Activated CD8-positive, alpha-beta memory T cell treated with anti-CD3 and anti-CD28 coated beads, Interleukin-2, amount 50 U/mL, for 24 hours (primary cell): ENCODE measurements around the gene COQ8A.
"Not testable (repeated sequence)": the region's sequence is repeated elsewhere in the genome, so short reads cannot be mapped to it uniquely, and the experiment has no call there.

Source experiments
- DNase-seq: peaks from one replicate; pipeline ENCODE4 v3.0.0-alpha.2; 2020; ENCODE audit errors: extremely low read depth

Gene COQ8A

DNA sequence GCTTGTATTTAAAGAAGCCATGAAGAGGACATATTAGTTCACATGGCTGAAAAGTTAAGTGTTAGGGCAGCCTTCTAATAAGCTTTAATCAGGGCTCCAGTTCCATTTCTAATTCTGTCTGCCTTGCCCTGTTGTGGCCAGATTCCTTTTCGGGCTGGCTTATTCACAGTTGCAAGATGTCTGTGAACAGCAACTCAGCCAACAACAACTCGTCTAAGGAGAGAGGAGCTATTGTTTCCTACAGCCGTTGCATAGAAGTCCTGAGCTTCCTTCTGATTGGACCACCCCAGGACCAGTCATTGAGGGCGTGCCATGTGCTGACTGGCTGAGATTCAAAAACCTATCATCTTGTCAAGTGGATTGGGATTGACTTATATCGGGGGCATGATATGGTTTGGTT lies 18.6 kb upstream of the COQ8A start:
- DNase-seq: no peak

DNA sequence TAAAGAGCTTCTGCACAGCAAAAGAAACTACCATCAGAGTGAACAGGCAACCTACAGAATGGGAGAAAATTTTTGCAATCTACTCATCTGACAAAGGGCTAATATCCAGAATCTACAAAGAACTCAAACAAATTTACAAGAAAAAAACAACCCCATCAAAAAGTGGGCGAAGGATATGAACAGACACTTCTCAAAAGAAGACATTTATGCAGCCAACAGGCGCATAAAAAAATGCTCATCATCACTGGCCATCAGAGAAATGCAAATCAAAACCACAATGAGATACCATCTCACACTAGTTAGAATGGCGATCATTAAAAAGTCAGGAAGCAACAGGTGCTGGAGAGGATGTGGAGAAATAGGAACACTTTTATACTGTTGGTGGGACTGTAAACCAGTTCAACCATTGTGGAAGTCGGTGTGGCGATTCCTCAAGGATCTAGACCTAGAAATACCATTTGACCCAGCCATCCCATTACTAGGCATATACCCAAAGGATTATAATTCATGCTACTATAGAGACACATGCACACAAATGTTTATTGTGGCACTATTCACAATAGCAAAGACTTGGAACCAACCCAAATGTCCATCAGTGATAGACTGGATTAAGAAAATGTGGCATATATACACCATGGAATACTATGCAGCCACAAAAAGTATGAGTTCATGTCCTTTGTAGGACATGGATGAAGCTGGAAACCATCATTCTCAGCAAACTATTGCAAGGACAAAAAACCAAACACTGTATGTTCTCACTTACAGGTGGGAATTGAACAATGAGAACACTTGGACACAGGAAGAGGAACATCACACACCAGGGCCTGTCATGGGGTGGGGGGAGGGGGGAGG lies 10.6 kb upstream of the COQ8A start:
- not testable (repeated sequence) for DNase-seq

DNA sequence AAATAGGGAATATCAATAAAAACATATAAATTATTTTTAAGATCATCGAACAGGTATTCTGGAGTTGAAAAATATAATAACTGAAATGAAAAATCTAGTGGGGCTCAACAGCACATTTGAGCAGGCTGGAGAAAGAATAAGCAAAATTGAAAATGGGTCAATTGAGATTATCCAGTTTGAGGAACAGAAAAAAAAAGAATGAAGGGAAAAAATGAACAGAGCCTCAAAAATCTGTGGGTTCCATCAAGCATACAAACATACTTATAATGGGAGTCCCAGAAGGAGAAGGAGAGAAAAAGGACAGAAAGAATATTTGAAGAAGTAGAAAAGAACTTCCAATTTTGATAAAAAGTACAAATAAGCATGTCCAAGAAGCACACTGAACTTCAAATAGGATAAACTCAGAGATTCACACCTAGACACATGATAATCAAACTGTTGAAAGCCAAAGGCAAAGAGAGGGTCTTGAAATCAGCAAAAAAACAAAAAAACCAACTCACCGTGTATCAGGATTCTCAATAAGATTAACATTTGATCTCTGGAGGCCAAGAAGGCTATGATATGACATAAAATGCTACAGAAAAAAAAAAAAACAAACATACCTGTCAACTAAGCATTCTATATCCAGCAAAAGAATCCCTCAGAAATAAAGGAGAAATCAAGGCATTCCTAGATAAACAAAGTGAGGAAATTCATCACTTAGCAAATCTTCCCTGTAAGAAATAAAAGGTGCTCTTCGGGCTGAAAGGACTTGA lies 5.4 kb upstream of the COQ8A start:
- no peak for DNase-seq

DNA sequence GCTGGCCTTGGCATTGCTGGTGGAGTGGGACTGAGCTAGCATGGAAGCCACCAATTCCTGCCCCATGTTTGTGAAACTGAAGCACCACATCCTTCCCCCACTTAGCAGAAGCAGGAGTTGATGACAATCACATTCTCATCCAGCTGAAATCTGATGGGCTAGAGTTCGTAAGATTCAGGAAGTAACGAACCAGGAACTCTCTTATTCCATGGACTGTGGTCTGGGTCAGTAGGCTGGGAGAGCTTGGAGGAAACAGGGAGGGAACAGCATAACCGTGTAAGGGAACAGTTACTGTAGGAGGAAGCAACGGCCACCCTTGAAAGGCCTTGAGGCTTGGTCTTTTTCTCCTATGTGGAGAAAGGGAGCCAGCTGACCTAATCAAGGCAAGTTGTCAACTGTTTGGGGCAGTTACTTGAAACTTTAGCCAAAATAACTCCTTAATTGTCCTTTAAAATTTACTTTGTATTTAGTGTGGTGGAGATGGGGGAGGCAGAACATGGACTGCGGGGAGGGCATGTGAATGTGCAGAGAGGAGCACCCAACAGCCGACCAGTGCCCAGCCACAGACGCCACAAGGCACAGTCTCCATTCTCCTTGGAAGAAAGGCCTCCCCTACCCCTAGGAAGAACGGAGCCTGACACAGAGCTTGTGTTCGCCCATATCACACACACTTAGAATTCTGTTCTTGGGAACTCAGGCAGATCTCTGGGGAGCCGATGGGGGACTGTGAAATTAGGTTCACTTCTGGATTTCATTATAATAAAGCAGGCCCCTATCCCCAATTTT lies 2.0 kb upstream of the COQ8A start:
- DNase-seq: no peak

DNA sequence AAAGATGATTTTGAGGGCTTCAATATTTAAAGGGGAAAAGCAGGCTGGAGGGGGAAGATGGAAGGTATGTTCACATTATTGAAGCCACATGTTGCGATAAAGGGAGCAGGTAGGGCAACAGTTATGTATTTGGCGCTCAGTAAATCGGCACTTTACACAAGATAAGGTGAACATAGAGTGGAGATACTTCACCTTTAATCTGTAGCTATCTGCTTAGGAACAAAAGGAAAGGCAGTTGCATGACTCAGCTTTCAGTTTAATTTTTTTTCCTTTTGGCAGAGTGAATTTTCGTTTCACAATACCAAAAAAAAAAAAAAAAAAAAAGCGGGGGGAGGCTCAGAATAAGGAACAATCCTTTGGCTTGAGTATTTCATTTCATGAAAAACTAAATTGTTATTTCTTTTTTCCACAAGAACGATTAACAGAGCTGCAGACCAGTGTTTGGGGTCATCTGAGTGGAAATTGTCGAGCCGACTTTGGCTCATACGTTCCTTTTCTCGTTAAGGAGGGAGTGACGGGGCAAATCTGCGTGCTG lies 1.1 kb upstream of the COQ8A start:
- no peak for DNase-seq

DNA sequence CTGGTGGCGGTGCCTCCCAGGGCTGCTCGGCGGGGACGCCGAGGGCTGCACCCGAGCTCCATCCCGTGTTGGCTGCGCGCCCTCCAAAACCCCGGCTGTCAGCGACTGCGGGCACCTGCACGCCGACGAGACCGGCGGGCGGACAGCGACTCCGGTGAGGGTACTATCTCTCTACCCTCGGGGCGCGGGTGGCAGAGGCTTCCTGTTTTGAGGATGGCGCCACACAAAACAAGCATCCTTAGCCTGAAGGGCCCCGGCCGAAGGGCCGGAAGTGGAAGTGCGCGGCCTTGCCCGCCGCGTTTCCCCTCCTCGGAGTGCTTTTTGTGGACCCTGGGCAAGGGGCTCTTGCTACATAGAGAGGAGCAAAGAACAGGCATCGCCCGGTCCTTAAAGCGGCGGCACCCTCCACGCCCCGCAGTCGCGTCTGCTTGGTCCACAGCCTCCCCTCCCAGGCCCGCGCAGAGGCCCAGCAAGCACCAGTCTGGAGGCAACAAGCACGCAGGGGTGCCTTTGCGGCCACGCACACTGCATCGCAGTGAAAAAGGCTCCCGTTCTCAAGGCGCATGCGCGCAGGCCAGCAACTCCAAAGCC lies 561 bp upstream of the COQ8A start:
- DNase-seq: peak; percentile 25

DNA sequence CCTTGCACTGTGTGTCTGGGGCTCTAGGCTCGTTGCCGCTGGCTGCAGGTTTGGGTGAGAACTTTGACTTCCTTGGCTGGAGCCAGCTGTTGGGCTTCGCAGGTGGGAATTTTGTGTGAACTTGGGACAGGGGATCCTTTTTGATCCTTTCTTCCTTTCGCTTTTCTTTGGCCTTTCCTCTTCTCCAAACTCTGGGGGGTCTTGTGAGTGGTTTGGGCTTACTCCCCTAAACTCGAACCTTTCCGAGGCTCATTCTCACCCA lies 643 bp downstream of the COQ8A start:
- DNase-seq: no peak

DNA sequence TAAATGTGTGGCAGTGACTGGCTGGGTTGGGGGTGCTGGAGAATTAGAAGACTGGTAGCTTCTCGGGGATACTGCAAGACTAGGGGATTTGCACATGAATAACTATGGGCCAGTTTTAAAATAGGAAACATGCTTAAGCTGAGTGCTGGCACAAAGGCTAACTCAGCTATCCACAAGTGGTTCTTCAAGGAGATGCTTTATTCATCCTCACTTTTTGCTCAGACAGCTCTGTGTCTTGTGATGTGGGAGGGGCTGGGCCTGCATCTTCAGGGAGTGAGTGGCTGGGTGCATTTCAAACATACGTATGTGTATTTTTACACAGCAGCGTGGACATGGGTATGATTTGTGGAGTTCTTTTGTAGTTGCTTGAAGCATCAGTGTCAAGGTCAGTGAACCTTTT lies 2.3 kb downstream of the COQ8A start:
- no peak for DNase-seq

DNA sequence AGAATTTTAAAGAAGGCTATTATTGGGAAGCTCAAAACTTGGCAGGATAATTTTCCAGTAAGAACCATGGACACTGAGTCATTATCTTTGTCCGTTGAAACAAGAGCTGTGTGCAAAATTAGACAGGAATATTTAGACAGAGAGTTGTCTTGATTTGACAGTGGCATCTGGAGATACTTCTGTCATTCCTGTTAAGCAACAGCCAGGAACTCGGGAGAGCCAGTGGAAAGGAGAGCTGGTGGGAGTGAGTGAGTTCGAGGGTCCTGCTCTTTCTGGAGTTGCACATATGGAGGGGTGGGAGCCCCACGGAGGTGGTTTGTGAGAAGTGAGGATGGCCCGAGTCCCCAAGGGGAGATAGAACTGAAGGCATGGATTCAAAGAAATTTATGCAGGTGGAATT lies 3.1 kb downstream of the COQ8A start:
- DNase-seq: no peak

DNA sequence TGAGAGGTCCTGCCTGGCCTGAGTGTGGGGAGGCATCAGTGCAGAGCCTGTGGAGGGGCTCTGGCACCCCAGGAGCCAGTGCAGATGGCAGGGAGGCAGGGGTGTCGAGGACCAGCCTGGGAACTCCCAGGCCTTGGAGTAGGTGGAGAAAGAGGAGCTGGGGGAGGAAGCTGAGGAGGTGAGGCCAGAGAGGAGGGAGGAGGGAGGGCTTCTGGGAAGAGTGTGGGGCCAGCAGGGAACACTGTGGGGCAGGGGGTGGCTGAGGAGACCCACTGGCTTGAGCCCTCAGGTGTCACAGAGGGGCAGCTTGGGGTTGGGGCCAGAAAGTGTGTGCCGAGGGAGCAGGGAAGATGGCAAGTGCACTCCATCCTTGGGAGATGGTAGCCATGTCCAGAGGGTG lies 3.8 kb downstream of the COQ8A start:
- DNase-seq: no peak

DNA sequence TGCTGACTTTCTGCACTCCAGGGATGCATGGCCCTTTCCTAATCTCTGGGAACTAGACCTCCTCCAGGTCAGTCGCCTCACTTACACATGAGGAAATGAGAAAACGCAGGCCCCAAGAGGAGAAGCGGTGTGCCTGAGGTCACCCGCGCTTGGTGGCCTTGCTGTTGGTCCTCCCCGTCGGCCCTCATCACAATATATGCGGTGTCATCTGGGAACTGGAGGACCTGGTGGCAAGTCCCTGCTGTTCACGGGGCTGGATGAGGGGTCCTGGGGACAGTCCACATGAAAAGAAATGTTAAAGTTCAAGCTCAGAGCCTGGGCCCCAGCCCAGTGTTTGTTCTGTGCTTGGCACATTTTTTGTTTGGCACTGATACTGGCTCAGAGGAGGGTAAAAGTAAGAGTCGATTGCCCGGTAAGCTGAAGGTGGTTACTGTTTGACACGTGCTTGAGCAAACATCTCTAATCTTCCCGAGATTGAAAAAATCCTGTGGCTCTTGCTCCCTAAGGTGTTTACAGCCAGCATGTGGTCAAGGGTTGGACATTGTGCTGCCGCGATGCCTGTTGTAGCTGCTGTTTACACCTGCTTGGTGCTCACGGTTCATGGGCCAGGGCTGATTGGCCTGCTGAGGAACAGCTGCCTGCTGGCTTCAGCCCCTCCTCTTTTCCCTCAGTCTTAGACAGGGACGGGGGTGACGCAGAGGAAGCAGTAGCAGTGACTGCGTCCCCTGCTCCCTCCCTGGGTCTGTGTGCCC lies 5.2 kb downstream of the COQ8A start:
- no peak for DNase-seq

DNA sequence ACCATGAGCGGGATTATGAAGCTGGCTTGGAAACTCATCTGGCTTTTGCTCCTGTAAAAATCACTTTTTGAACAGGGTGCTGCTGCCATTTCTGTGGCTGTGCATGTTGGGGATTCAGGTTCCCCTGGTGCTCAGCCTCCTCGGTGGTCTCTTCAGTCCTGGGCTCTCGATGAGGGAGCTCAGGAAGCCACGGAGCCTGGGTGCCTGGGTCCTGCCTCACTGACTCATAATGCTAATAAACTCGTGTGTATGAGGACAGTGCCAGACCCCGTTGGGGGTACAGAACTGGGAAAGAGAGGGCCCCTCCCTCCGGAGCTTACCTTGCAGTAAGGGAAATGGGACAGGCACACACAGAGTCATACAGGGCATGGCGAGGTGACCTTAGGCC lies 5.8 kb downstream of the COQ8A start:
- DNase-seq: no peak

DNA sequence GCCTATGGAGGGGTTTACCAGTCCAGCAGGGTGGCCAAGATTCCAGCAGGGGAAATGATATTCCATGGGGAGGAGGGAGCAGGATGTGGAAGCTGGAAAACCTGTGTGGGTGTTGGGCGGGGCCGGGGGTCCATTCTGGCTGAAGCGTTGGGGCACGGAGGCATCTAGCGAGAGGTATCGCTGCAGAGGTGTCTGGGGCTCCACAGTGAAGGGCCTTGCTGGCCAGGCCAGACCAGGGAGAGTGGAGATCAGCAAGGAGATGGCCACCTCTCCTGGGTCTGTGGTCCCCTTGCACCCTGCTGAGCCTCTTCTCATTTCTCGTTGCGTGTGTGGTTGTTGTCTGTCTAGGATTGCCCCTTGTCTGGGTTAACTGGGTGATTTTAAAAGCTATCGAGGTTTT lies 6.2 kb downstream of the COQ8A start:
- DNase-seq: no peak

DNA sequence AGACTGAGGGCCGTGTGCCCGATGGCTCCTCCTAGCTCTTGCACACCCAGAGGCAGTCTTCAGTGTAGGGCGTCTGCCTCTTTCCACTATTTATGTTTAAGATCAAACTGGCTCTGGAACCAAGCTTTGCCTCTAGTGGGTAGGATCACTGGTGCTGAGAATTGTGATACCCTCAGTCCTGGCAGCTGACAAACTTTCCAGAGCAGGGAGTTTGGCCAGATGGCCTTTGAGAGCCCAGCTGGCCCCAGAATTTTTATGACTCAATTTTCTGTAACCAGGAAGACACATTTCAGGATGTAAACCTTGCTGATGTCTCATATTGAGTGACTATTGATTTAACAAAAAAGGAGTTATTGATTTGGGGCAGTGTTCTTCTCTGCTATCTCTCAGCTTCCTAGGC lies 6.7 kb downstream of the COQ8A start:
- no peak for DNase-seq

DNA sequence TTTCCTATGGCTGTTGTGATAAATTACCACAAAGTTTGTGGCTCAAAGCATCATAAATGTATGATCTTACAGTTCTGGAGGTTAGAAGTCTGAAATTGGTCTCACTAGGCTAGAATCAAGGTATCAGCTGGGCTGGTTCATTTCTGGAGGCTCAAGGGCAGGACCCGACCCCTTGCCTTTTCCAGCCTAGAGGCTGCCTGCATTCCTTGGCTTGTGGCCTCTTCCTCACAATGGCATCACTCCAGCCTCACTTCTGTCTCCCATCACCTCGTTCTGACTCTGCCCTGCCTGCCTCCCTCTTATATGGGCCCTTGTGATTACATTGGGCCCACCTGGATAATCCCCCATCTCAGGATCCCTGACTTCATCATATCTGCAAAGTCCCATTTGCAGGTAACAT lies 8.0 kb downstream of the COQ8A start:
- DNase-seq: no peak

DNA sequence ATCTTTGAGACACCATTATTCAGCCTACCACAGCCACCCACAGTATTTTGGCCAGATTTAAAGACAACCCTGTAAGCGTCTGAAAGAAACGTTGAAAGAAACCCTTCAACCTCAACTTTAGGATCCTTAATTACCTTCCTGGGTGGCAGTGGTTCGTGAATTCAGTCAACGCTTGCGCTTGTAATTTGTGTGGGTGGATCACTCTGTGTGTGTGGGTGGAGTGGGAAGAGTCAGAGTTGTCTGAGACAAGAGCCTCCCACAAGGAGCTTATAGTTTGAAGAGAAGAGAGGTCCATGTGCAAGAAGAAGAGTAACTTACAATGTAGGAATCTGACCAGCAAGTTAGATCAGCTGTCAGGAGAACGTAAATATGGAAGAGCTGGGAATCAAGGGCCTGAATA lies 8.4 kb downstream of the COQ8A start:
- DNase-seq: no peak

DNA sequence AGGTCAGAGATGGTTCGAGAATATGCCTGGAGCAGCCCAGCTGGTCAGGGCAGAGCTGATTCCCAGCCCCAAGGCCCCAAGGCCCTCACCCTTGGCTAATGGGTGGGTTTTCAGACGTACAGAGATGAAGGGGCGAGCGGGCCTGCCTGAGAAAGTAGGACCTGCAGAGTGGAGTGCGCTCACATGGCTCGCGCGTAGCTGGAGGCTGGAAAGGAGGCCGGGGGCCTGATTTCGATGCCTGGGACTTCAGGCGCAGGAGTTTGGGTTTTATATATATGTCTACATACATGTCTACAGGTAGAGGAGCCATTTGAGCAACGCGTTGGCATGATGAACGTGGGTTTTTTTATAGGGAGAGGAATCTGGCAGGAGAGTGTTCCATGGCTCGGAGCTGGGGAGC lies 8.9 kb downstream of the COQ8A start:
- DNase-seq: no peak

DNA sequence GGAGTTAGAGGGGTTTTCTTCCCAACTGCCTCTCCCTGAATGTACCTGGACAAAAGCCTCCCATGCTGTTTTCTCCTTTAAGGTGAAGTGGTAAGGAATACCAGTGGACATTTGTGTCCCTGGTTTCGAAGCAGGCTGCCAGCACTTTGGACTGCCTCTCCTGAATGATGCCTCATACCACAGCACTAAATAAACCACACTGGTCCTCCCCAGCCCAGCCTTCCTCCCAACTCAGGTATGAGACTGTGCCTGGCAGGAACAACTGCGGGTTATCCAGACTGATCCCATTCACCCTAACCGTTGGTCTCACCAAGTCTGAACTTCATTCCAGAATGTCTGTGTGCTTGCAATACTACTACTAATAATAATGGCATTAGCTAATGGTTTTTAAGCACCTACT lies 9.3 kb downstream of the COQ8A start:
- no peak for DNase-seq

DNA sequence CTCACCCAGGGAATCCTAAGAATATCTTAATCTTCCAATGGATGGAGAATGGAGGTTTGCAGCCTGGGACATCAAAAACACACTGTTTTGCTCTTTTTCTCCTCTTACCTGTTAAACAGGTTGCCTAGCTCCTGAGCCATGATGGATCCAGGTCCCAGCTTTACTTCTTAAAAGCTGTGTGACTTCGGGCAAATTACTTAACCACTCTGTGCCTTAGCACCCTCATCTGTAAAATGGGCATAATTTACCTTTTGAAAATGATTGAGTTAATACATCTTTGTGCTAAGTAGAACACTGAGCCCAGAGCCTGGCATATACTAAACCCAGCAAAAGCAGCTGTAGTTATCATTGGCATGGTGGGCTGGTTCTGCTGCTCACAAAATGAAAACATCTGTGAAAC lies 10.2 kb downstream of the COQ8A start:
- no peak for DNase-seq

DNA sequence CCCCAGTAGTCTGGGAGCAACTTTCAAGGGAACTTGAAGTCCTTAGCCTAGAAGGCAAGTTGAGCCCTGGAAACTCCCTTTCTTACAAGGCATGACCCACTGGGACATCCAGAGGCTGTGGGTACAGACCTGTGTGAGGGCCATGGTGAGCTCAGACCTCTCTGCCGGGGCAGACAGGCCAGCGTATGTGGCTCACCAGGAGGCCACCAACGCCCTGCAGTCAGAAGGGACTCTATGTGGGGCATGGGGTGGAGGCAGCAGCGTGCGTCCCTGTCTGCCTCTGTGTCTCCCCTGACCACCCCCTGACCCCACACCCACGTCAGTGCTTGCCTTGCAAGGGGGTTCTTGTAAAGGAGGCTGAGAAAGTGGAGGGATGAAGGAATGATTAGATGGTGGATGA lies 10.8 kb downstream of the COQ8A start:
- DNase-seq: no peak

DNA sequence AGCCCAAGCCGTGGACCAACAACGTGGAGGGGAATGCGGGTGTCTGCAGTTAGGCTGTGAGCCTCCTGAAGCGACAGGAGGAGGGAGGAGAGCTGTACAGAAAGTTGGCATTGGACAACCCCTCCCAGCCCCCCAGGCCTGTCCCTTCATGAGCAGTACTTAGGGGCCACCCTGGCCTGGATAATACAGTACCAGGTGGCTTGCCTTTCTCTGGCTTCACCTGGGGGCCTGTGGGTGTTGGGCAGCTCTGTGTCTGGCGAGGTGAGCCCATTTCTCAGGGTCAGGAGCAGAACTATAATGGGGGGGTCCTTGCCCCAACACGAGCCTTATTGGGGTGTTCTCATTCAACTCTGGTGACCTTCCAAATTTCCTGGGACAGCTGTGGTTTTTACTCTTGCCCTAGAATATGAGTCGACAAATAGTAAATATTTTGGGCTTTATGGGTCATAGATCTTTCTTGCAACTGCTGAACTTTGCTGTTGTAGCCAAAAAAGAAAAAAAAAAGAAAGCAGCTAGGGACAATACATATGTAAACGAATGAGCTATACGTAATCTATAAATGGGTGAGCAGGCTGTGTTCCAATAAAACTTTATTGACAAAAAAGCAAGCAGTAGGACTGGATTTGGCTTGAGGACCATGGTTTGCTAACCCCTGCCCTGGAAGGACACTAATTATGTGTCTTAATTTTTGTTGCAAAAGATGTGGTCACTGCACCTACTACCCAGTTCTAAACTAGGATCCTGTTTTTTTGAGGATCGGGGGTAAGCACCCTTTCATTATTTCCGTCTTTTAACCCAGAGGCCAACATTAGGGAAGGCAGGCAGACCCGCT lies 11.4 kb downstream of the COQ8A start:
- DNase-seq: no peak
